ENCODE measurements around the gene RHOV.

Gene RHOV

GRCh38 chr15:40846841-40847222 is 27.2 kb downstream of the RHOV start:
- in situ Hi-C loops (cut with MboI; ENCODE audit: low sequenced_read_pairs), result no loop called here

DNA sequence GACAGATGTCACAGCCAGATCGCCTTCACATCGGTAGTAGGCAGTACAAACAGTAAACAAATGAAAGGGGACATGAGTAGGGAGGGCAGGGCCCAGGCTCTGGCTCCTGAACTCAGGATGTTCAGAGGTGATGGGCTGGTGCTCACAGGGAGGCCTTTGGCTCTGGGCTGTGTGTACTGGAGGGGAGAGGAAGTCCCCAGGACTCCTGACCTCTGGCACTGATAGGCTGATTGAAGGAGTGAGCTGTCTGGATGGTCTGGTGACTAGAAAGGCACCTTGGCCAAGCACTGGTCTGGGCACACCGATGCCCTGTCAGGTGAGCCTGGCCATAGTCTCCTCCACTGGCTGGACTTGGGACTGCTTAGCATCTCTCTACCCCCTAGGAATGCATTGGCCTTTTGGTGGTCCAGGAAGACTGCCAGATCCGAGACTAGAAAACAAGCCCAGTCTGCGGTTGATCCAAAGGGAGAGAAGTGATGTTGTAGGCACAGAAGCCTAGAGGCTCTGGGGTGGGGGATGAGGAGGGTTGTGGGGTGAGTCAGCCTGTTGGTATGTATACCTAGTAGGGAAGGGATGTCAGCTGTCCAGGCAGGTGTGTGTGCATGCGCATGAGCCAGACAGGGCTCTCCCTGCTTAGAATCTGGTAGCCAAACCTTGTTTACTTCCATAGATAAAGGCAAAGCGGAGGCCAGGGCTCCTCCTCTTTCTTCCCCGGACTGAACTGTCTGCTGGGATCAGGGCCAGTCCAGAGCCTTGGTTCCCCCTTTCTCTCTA is 28.3 kb downstream of the RHOV start:
- in situ Hi-C loops (cut with MboI; ENCODE audit: low sequenced_read_pairs), result no loop called here

- in situ Hi-C loops (cut with MboI; ENCODE audit: low sequenced_read_pairs), result no loop called here
Observed at GRCh38 chr15:40845036-40845435, 29.0 kb downstream of the RHOV start.

GRCh38 chr15:40844696-40845030 is 29.4 kb downstream of the RHOV start:
- in situ Hi-C loops (cut with MboI; ENCODE audit: low sequenced_read_pairs), result no loop called here

GRCh38 chr15:40843885-40844695 is 29.9 kb downstream of the RHOV start, which contains the start of gene SPINT1:
TSS of gene SPINT1 (plus strand) at chr15:40844048. CDS start at chr15:40844555, 507 bp downstream.
- in situ Hi-C loops (cut with MboI; ENCODE audit: low sequenced_read_pairs), result no loop called here

DNA sequence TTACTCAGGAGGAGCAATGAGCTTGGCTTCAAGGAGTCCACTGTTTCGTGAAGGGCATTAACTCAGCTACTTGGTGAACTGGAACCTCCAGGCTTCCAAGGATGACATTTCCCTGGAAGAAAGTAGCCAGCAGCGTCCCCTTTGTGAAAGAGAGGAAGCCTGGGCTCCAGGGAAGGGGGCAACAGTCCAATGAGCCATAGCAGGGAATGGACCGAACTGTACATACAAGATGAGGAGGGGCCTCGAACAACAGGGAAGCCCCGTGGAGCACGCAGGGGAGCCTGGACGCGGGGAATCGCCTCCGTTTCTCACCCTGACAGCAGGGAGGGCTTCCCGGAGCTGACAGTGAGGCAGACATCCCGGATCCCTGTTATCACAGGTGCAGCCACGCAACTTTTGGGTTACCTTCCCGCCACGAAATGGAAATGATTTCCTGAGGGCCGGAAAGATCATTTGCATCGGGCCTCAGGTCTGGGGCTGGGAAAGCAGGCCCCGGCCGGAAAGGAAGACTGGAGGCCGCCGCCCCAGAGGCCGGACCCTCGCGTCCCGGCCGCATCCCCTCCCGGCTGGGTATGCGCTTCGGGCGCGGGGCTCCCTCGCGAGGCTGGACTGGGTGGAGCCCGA is 30.7 kb downstream of the RHOV start:
- in situ Hi-C loops (cut with MboI; ENCODE audit: low sequenced_read_pairs), result no loop called here

DNA sequence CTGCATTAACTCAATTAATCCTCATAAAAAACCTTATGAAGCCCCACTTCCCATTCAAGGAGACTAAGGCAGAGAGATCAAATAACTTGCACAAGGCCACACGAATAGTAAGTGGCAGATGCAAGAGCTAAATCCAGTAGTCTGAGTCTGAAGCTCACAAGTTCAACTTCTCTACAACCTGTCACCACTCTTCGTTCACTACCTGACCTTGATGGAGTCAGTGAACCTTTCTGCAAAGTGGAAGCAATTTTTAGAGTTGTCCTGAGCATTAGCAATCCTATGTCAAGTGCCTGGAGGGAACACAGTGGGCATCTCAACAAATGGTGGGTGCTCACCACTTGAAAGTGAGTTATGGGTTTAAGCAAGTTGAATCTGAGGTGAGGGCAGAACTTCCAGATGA is 32.3 kb downstream of the RHOV start:
- in situ Hi-C loops (cut with MboI; ENCODE audit: low sequenced_read_pairs), result no loop called here

DNA sequence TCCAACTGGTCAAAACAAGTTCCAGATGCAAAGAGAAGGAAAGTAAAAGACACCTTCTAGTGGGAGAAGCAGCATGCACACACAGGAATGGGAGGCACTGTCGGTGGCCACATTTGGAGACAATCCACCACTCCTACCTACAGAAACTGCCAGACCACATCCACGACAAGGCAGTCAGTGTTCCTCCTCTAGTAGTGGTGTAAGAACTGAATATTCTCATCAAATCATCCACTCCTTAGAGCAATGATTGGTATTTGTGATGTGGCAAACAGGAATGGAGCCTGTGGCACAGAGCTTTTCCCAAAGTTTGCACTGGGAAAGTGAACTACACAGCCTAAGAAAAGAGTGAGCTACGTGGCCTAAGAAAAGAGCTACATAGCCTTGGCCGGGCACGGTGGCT is 35.3 kb downstream of the RHOV start:
- in situ Hi-C loops (cut with MboI; ENCODE audit: low sequenced_read_pairs), result no loop called here

- in situ Hi-C loops (cut with MboI; ENCODE audit: low sequenced_read_pairs), result no loop called here
Observed at GRCh38 chr15:40836020-40836419, 38.0 kb downstream of the RHOV start.

DNA sequence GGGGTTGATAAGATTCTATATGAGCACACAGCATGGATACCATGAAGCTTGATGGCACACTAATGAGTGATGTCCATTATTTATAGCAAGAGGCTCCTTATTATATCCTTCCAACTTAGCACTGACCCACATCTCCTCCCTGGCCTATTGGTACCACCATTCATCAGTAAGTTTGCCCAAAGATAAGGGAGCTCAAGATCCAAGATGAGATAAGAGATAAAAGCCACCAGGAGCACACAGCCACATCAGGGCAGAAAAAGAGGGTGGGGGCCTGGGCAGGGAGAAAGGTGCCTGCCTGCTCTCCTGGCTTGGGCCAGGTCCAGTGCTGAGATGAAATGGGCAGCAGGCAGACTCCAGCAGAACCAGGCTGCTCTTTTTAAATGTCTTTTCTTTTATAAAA is 41.1 kb downstream of the RHOV start:
- in situ Hi-C loops (cut with MboI; ENCODE audit: low sequenced_read_pairs), result no loop called here

GRCh38 chr15:40831861-40832260 is 42.2 kb downstream of the RHOV start:
- in situ Hi-C loops (cut with MboI; ENCODE audit: low sequenced_read_pairs), result no loop called here

GRCh38 chr15:40830884-40831283 is 43.1 kb downstream of the RHOV start:
- in situ Hi-C loops (cut with MboI; ENCODE audit: low sequenced_read_pairs), result no loop called here

- in situ Hi-C loops (cut with MboI; ENCODE audit: low sequenced_read_pairs), result no loop called here
Observed at GRCh38 chr15:40829115-40829514, 44.9 kb downstream of the RHOV start.

GRCh38 chr15:40828447-40829036 is 45.5 kb downstream of the RHOV start, which contains the start of gene PPP1R14D:
TSS of gene PPP1R14D (minus strand) at chr15:40828708. CDS start at chr15:40828641, 67 bp downstream.
- in situ Hi-C loops (cut with MboI; ENCODE audit: low sequenced_read_pairs), result no loop called here

GRCh38 chr15:40826423-40827075 is 47.5 kb downstream of the RHOV start:
- in situ Hi-C loops (cut with MboI; ENCODE audit: low sequenced_read_pairs), result no loop called here

DNA sequence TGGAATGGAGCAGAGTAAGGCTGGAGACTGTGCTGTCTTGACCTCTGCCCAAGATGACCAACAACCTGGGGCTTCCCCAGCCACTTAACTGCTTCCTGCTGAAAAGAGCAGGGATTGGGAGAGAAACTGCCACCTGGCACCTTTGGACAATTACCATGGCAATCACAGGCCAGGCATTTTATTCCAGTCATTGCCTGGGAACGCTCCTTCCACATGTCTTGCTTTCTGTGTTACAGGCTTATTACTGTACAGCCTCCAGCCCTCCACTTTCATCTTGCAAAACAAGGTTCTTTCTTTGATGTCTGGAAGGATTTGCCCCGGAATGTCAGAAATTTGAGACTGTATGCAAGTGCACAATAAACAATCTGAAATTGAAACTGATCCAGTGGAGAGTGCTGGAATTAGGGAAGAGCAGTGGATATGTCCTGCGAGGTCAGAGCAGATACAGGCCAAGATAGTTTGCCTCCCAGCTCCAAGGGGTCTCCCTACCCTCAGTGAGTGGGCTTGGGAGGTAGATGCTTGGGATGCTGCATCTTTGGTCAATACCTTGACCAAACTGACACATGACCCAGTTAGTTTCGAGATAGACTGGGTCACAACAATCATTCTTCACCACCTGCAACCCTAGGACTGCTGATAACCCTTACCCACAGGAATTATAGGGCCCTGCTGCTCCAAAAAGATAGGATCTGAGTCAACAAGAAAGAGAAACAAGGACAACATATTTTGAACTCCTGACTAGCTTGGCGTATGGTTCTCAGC is 48.2 kb downstream of the RHOV start:
- in situ Hi-C loops (cut with MboI; ENCODE audit: low sequenced_read_pairs), result no loop called here

GRCh38 chr15:40823572-40824343 is 50.3 kb downstream of the RHOV start:
- in situ Hi-C loops (cut with MboI; ENCODE audit: low sequenced_read_pairs), result no loop called here
